Natural killer cell (primary cell): Measurements from ENCODE around the gene LRRC18. TPM values are rescaled to one million over a fixed set of nuclear protein-coding genes. Genes with fewer than 3 reads are reported as not detected.

ENCODE experiments used
- ATAC-seq, 3 donors: fragments of 150-1000 bp in 2 of 3; fragments of 200-7000 bp in 1 of 3; cut with Tn5 transposase; 1 replicate in 1 of 3; 2 replicates in 2 of 3; pipeline ENCODE4 v1.10.0; 2021; ENCODE audit warnings: mild to moderate bottlenecking in 2 of 3, moderate library complexity in 2 of 3
- DNase-seq, 2 donors: peaks; one replicate each; pipeline versions ENCODE4 v3.0.0 to v3.0.0-alpha.2; 2013 to 2021; ENCODE audit warnings: mixed read lengths in 1 of 2
- H3K27ac ChIP-seq: one replicate; pipeline ENCODE4 v1.5.1; 2013; ENCODE audit warnings: mild to moderate bottlenecking, low read length
- H3K27me3 ChIP-seq: one replicate; pipeline ENCODE4 v1.6.1; 2013; ENCODE audit warnings: low read length; ENCODE audit not compliant: control insufficient read depth, insufficient read depth
- H3K36me3 ChIP-seq: one replicate; pipeline ENCODE4 v1.6.1; 2013; ENCODE audit warnings: low read length; ENCODE audit not compliant: control insufficient read depth, insufficient read depth
- H3K4me1 ChIP-seq: one replicate; pipeline ENCODE4 v1.6.1; 2013; ENCODE audit warnings: low read length; ENCODE audit not compliant: control insufficient read depth, insufficient read depth
- H3K4me3 ChIP-seq: one replicate; pipeline ENCODE4 v1.5.1; 2013; ENCODE audit warnings: low read length
- H3K9me3 ChIP-seq: one replicate; pipeline ENCODE4 v1.6.1; 2013; ENCODE audit warnings: low read length; ENCODE audit not compliant: control insufficient read depth, insufficient read depth
- H3K27ac Mint-ChIP-seq, 2 donors: one replicate each; pipeline ENCODE4 v1.8.0; 2022; ENCODE audit warnings: mild to moderate bottlenecking in 2 of 2, mixed read lengths in 2 of 2, moderate library complexity in 1 of 2
- H3K27me3 Mint-ChIP-seq, 2 donors: one replicate each; pipeline ENCODE4 v1.8.0; 2022; ENCODE audit warnings: low read depth in 2 of 2, mixed read lengths in 2 of 2
- H3K36me3 Mint-ChIP-seq: one replicate; pipeline ENCODE4 v1.8.0; 2022; ENCODE audit warnings: mixed read lengths
- H3K4me1 Mint-ChIP-seq, 2 donors: one replicate each; pipeline ENCODE4 v1.8.0; 2022; ENCODE audit warnings: mixed read lengths in 2 of 2
- H3K4me3 Mint-ChIP-seq: one replicate; pipeline ENCODE4 v1.8.0; 2022; ENCODE audit warnings: mild to moderate bottlenecking, moderate library complexity, mixed read lengths
- H3K9me3 Mint-ChIP-seq, 2 donors: one replicate each; pipeline ENCODE4 v1.8.0; 2022; ENCODE audit warnings: mixed read lengths in 2 of 2
- CTCF ChIP-seq: fragments of 200-600 bp; IDR thresholded peaks from one replicate; pipeline ENCODE4 v1.8.0; 2022; ENCODE audit warnings: antibody characterized with exemption
- WGBS: methylation state at CpG from one replicate; pipeline ENCODE4 v1.1.7; 2013; ENCODE audit warnings: missing lambda C conversion rate; ENCODE audit not compliant: insufficient coverage; 5-methylcytosine and 5-hydroxymethylcytosine counted together
- intact Hi-C: fragments of 100-400 bp; cut with micrococcal nuclease; formaldehyde crosslinking; loops from one replicate; pipeline ENCODE4 v1.14.2; 2022
- total RNA-seq, 4 donors: library from RNA; stranded (reverse); fragments of 120-200 nt in 1 of 4; gene quantifications; one replicate each; pipeline versions ENCODE4 v1.2.3 to v1.2.4, GENCODE V29; 2013 to 2022

The LRRC18 gene
- total RNA-seq, 3 donors from 2014 or later (not counting 1 experiment from before 2014, with no cell fraction given), result not detected

- no peaks in the 10 kb centered on the region for H3K36me3 Mint-ChIP-seq
- Histone ChIP-seq H3K9me3 (no peaks in the 10 kb centered on the region), H3K36me3 (no peaks in the 10 kb centered on the region), H3K27me3 (no peaks in the 10 kb centered on the region), H3K4me3 (no peak overlapping the region), H3K27ac (no peak overlapping the region), H3K4me1 (no peaks in the 10 kb centered on the region)
- WGBS, result 56% methylated on average over 1 of the region's 1 CpG
- ATAC-seq (no peak), DNase-seq (no peak)
- intact Hi-C loops, result no loop called here
- H3K27ac Mint-ChIP-seq, result no peak overlapping the region
- no peak for TF ChIP-seq CTCF
- no peaks in the 10 kb centered on the region for H3K27me3 Mint-ChIP-seq
- no peak overlapping the region for H3K4me3 Mint-ChIP-seq
- H3K9me3 Mint-ChIP-seq, result no peaks in the 10 kb centered on the region
- H3K4me1 Mint-ChIP-seq, result no peaks in the 10 kb centered on the region
Observed at GRCh38 chr10:48958598-48959190, 19.1 kb upstream of the LRRC18 start.

- 91% methylated on average over 16 of the region's 16 CpGs for WGBS
- Mint-ChIP-seq H3K27ac (no peak overlapping the region), H3K36me3 (no peaks in the 10 kb centered on the region), H3K4me3 (no peak overlapping the region), H3K27me3 (no peaks in the 10 kb centered on the region), H3K9me3 (no peaks in the 10 kb centered on the region), H3K4me1 (no peaks in the 10 kb centered on the region)
- ATAC-seq (no peak), DNase-seq (no peak)
- intact Hi-C loops, result no loop called here
- Histone ChIP-seq H3K4me3 (no peak overlapping the region), H3K27ac (no peak overlapping the region), H3K36me3 (no peaks in the 10 kb centered on the region), H3K27me3 (no peaks in the 10 kb centered on the region), H3K9me3 (no peaks in the 10 kb centered on the region), H3K4me1 (no peaks in the 10 kb centered on the region)
- TF ChIP-seq CTCF, result no peak
Observed at GRCh38 chr10:48957361-48958151, 17.9 kb upstream of the LRRC18 start.

GRCh38 chr10:48951707-48952106, 12.1 kb upstream of the LRRC18 start:
- Histone ChIP-seq H3K27me3 (no peaks in the 10 kb centered on the region), H3K9me3 (no peaks in the 10 kb centered on the region), H3K36me3 (no peaks in the 10 kb centered on the region), H3K27ac (no peak overlapping the region), H3K4me1 (no peaks in the 10 kb centered on the region), H3K4me3 (no peak overlapping the region)
- Mint-ChIP-seq H3K4me1 (no peaks in the 10 kb centered on the region), H3K27ac (no peak overlapping the region), H3K9me3 (no peaks in the 10 kb centered on the region), H3K36me3 (no peaks in the 10 kb centered on the region), H3K27me3 (peaks cover 4 to 5% of the 10 kb centered on the region in 2 donors), H3K4me3 (no peak overlapping the region)
- ATAC-seq (no peak), DNase-seq (no peak)
- TF ChIP-seq CTCF, result no peak
- 88% methylated on average over 7 of the region's 7 CpGs for WGBS
- intact Hi-C loops, result no loop called here
